IPS-11a (cell line): Measurements from ENCODE around the gene PPFIBP2.

ENCODE experiments used
- H3K4me3 ChIP-seq: one replicate; pipeline ENCODE4 v1.5.1; 2013; ENCODE audit warnings: low read depth, low read length, control low read depth

Gene PPFIBP2

DNA sequence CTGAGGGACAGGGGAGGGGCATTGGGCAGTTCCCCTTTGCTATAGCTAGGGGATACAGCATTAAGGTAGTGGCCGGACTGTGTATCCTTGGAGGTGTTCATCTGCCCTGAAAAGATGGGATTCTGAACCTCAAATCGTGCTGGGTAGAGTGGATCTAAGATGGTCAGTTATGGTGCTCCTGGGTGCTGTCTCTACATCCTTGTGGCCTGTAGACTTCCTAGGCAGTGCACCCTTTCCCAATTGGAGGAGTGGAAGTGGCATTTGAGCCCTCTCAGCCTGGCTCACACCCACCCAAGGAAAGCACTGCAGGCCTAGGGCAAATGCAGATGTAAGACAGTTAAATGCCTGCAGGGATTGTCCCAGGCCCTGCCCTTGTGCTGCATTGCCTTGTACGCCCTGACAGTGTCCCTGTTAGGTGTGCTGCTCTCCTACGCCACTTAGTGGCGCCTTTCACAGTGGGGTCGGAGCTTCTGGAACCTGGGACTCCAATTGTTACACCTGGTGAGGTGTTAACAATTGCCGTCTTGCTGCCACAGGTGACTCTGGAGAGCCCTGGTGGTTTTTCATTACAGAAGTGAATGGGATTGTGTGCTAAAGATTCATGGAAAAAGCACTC is 35.0 kb downstream of the PPFIBP2 start:
- no peak overlapping the region for H3K4me3 ChIP-seq

DNA sequence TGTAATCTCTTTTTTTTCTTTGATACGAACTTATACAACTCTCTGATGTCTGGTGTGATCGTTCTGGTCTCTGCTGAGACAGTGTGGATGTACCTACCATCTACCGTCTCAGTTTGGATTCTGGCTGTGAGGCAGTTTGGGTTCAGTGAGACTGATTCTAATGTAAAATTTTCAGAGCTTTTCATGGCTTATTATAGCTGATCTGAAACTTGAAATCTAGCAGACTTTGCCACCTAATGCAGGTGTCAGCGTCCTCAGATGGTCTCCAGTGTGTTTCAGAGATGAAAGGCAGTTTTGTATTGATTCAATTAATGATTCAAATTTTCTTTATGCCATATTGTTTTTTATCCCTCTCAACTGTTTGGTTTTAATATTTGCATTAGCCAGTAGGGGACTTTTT is 35.9 kb downstream of the PPFIBP2 start:
- no peak overlapping the region for H3K4me3 ChIP-seq

DNA sequence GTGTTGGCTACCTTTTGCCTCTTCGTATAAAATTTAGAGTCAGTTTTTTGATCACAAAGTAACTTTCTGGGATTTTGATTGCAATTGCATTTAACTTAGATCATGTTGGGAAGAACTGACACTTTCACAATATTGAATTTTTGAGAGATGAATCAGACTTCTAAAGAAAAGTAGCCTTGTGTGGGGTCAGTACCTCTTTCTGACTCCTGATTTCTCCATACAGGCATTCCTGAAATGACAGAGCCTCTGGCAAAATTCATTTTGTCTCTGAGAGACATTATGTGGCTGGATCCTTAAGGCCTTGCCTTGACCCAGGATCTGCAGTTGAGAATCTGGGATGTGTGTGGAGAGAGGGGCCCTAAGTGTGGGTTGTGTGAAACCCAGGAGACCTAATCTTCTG is 37.8 kb downstream of the PPFIBP2 start:
- no peak overlapping the region for H3K4me3 ChIP-seq

DNA sequence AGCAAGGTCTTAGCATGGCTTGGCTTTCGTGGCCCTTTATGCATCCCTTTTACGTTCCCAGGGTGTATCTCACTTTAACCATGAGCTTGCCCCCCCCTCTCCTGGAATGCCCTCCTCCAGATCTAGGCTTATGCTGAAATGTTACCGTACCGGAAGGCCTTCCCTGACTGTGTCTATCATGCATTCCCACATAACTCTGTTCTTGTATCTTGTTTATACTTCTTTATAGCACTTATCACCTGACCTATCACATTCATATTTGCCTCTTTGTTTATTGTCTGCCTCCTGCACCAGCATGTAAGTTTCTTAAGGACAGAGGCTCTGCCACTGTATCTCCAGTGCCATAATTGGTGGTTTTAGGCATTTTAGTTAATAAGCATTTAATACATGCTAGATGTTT is 38.9 kb downstream of the PPFIBP2 start:
- no peak overlapping the region for H3K4me3 ChIP-seq

DNA sequence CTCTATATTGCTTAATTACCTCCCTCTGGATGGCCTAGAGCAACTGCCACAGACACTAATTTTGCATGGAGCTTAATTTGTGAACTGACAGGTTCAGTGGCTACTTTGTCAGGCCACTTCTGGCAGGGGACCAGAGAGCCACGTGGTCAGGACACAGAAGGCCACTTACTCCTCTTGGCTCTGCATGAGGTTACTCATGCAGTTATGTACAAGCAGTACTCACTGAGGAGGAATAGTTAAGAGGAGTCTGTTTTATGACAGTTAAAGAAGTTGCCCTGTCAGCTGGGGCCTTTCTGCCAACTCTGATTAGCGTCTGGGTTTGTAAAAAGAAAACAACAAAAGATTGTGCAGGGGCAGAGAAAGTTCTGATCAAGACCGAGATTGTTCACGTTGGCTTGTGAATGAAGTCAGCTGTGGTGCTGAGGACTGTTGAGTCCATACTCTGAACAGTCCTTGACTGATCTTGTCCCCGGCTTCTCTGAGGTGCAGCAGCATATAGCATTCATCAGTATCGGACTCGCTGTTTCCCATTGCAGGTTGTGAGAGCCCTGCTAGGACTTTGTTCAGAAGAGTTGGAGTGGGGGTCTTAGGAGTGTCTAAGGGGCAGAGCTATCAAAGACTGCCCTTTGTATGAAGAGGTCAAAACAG is 41.4 kb downstream of the PPFIBP2 start:
- no peak overlapping the region for H3K4me3 ChIP-seq

DNA sequence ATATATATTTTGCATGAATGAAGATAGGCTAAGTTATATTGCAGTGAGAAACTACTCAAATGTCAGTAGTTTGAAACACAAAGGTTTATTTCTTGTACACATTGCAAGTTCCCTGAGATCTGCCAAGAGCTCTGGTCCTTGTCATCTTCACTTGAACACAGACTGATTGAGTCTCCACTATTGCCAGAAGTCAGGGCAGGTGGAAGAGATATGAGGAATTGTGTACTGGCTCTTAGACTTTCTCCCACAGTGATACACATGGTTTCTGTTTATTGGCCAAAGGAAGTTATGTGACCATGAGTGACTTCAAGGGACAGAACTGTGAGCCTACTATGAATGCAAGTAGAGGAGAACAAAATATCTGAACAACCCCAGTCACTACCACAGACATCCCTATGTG is 44.2 kb downstream of the PPFIBP2 start:
- H3K4me3 ChIP-seq = no peak overlapping the region

DNA sequence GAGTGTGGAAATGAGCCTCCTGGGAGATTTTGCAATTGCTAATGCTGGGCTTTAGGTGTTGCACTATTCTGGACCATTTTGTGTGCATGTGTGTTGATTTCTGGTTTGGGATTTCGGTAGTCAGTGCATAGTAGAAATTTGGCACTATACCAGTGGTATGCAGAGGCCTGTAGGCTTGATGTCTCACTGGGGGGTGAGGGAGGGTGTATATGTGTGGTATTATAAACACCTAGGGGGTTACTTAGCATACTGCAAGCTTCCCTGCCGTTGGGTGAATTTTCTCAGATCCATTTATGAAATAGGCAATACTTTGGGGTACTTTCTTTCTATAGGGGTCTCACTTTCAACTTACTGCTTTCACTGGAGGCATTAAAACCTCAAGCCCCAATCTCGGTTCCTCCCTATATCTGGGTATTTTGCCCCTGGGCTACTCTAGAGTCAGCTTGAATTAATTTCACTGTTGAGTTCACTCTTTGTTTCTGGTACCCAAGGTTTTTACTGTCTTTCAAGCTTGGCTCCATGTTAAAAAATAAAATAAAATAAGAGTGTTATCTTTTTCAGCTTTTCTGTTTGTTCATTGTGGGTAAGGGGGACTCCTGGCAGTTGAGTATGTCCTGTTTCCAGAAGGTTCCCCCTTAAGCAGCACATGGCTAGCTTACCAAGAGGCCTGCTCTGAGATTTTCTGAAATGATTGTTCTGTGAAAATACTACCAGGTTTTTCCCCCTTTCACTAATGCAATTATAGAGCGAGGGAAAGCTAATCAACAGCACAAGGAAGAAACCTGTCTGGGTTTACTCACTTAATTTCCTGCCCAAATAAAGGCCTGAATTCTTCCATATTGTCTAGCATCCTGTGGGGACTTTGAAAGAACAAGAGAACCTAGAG is 45.8 kb downstream of the PPFIBP2 start:
- H3K4me3 ChIP-seq = no peak overlapping the region

DNA sequence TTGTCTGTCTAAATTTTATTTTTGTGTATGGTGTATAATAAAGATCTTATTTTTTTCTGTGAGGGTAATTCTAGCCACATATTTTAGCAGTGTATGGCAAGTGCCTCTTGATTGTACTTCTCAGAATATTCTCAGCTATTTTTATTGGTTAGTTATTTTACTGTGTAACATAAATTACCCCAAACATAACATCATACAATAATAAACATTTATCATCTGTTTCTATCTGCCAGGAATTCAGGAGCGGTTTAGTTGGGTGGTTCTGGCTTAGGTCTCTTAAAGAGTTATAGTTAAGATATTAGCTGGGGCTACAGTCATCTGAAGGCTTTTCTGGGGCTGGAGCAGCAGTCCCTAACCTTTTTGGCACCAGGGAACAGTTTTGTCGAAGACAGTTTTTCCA is 47.8 kb downstream of the PPFIBP2 start:
- H3K4me3 ChIP-seq = no peak overlapping the region

DNA sequence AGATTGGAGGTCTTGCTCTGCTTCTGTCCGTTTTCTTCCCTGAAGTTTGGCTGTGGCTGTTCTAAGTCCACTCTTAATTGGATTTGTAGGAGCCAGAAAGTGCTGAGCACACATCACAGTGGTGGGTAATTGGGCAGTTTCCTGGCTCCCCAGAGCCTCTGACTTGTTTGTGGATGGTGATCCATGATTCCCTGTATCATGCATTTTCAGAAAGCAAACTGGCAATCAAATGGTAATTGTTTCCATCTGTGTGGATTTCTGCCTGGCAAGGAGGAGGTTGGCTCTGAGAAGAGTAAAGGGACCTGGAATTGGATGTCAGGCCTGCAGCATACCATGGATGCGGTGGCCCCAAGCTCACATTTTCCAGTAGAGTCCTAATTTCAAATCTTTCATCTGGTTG is 49.5 kb downstream of the PPFIBP2 start:
- no peak overlapping the region for H3K4me3 ChIP-seq

DNA sequence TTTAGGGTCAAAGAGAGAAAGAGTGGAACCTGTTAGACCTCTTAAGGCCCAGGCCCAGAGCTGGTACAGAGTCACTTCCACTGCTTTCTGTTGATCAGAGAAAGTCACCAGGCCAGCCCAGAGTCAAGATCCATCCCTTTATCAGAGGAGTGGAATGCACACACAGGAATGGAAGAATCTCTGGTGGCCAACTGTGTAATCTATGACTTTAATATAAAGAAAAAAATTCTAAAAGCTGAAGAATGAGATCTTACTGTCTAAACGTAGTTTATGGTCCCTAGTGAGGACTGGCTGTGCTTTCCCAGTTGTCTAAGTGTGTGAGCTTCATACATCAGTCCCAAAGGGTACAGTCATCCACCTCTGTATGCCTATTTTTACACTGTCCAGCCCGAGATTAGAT is 51.0 kb downstream of the PPFIBP2 start:
- no peak overlapping the region for H3K4me3 ChIP-seq

DNA sequence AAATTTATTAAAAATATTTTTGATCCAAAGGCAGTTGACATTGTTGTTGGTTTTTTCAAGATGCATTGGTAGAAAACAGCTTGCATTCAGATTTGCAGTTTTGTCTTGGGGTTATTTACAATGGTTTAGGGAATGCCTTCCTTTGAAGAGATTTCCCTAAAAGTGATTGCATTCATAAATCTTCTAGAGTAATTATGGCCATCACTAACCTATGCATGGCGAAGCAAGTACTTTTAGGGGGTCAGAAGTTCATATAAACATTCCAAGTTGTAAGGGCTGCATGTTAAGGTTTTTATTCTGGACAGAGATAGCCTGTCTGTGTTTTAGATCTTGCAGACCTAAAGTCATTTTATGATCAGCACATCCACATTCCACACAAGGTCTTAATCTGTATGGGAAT is 53.5 kb downstream of the PPFIBP2 start:
- H3K4me3 ChIP-seq = no peak overlapping the region

DNA sequence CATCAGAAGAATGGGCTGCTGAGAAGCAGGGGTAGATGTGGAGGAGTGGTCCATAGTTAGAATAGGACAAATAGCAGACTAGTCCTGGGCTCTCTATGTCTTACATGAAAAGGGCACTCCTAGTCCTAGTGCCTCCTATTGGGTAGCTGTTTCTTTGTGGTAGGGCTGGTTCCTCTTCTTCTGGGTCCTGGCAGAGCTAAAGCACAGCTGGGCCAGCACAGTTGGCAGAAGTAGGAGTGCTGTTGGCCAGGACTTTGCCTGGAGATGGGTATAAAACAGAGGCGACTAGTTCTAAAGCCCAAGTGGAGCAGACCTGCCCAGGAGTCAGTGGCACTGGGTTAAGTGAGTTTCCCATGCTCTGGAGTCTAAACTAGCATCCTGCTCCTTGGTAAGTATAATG is 55.2 kb downstream of the PPFIBP2 start:
- no peak overlapping the region for H3K4me3 ChIP-seq

DNA sequence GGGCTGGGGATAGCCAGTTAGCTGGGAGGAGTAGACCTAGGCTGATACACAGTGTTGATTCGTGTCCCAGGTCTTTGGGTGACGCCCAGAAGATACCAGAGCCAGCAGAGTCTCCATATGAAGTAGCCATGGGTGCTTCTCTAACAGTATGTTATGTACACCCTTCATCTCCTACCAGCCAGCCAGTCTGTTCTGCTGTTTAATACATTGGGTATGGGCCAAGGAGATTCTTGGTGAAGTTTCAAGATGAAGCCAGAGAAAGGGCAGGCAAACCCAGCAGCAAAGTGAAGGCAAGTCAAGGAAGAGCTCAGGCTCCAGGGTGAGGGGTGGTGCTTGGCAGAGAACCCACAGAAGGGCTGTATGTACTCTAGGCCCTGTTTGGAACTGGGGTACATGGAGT is 56.4 kb downstream of the PPFIBP2 start:
- H3K4me3 ChIP-seq = no peak overlapping the region

DNA sequence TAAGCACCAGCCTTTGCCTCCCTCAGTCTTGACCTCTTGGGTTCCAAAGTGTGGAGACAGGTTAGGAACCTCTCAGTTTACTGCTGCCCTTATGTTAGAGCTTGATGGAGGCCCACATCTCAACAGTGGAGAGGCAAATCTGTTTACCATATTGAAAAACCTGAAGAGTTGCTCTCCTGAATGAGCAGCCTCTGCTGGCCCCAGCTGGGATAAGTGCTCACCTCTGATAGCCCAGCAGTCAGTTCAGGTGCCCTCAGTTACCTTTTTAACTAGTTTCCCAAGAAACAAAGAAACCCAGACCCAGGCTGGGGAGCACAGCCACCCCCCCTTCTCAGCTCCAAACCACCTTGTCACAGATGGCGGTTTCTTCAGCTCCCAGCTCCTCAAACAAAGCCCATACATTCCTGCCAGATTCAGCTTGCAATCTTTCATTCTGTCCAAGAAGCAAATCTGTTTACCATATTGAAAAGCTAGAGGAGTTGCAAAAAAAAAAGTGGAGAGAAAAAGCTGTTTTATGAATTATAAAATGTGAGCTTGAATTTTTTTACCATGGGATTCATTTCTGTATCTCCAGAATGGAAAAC is 57.2 kb downstream of the PPFIBP2 start:
- no peak overlapping the region for H3K4me3 ChIP-seq

DNA sequence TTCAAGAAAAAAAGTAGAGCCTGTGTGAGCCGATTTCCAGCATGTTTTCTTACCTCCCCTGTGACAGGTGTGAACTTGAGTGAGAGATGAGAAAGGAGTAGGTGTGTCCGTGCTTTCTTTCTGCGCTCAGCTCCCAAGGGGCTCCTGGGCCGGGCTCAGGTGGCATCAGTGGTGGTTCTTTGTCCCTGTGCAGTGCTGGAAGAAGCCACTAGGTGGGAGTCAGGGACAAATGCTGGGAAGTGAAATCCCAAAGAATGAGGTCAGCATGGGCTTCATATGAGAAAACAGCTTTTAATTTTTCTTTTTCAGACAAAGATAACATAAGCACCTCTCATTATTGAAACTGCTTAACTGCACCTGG is 57.8 kb downstream of the PPFIBP2 start:
- H3K4me3 ChIP-seq = no peak overlapping the region

DNA sequence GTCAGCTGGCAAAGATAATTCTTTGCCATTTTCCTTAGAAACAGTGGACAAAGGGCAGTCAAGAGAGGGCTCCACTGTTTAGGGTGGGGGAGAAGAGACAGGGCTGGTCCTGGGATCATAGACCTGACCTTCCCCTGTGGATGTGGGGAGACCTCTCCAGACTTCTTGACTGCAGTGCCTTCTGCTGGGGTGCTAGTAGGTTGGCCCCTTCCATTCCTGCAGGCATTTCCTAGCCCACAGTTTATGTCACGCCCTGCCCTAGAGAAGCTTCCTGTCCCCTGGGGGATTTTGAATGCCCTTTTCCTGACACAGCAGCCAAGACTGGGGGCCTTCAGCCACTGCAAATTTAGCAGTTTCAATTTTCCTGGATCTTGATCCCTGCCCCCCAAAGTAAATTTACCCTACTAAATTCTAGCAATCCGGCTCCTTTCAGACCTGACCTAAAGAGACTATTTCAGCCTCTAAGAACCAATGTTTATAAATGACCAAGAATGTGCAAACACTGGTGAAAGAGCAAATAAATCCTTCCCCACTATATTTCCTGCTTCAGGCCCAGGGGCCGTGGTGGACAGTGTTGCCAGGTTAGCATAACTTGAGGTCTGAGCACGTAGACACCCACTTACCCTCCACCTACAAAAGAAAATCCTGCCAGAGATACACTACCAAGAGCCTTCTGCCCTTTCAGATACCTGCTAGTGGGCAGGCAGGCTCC is 58.4 kb downstream of the PPFIBP2 start:
- H3K4me3 ChIP-seq = no peak overlapping the region

DNA sequence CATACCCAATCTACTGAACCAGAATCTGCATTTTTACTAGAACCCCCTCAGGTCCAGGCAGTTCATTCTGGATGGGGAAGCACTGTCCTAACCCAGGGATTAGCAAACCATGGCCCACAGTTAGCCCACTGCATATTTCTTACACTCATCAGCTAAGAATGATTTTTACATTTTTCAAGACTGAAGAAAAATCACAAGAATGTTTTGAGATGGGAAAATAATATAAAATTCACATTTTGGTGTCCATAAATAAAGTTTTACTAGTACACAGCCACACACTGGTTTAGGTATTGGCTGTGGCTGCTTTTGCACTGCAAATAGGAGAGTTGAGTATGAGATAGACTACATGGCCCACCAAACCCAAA is 59.4 kb downstream of the PPFIBP2 start:
- no peak overlapping the region for H3K4me3 ChIP-seq

DNA sequence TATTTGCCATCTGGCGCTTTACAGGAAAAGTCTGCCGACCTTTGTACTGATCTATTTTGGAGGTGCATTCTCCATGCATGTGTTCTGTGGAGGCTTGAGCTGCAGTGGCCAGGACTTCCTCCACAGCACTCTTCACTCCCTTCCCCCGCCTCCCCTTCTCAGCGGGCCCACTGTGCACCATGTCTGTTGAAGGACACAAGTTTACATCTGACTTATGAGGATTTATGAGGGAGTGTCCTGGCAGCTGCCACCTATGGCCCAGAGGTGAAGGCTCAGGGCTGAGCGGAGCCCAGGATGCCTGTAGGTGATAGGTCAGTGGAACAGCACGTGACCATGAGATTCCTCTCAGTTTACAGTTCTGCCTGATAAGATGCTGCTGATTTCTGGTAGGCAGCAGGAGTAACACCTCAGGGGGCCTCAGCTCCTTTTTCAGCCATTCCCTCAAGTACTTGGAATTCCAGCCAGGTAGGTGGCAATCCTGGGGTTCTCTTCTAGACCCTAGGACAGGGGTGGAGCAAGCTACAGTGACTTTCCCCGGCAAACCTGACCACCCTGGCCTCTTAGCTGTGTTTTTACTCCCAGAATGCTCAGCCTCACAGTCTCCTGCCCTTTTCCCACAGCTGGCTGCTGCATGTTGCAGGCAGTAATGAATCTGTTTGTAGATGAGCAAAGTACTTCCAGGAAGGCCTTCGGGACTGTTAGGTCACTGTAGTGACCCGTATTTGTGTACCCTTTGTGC is 59.9 kb downstream of the PPFIBP2 start:
- H3K4me3 ChIP-seq = no peak overlapping the region

DNA sequence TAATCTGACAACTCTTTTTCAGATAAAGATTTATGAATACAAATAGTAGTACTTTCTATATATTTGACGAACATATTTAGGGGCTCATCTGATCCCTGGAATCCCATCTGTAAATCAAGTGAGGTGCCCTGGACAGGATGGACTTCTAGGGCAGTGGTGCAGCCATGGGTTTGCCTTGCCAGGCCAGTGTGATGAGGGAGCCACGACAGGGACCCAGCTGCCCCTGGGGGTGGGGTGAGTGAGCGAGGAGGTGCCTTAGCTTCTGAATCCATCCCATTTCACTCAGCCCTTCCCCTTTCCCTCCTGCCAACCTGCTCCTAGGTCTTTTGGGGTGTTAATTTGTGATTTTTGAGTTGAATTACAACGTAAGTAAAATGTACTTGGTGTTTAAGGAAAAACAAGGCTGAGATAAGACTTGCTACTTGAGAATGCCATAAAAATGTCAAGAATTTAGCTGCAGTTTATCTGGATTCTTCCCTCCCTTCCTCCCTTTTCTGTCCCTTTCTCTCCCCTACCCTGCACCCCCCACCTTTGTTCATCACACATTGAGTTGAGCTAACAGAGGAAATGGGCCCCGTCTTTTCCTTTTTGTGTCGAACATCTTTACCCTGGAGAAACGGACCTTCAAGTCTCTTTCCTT is 60.8 kb downstream of the PPFIBP2 start:
- no peak overlapping the region for H3K4me3 ChIP-seq
